Endothelial cell (in vitro differentiated cells): ENCODE results near the gene DGKB. TPM values are rescaled to one million over a fixed set of nuclear protein-coding genes. Genes with fewer than 3 reads are reported as not detected.

Experiments
- DNase-seq: peaks from one replicate; pipeline ENCODE4 v3.0.0; 2021; ENCODE audit warnings: low spot score
- H3K27ac Mint-ChIP-seq: one replicate; pipeline ENCODE4 v1.8.0; 2021; ENCODE audit warnings: mixed read lengths, inconsistent platforms; ENCODE audit not compliant: unreplicated experiment
- H3K27me3 Mint-ChIP-seq: one replicate; pipeline ENCODE4 v1.8.0; 2021; ENCODE audit warnings: mild to moderate bottlenecking, moderate library complexity, mixed read lengths, inconsistent platforms; ENCODE audit not compliant: unreplicated experiment
- H3K36me3 Mint-ChIP-seq: one replicate; pipeline ENCODE4 v1.8.0; 2021; ENCODE audit warnings: mild to moderate bottlenecking, low read depth, mixed read lengths, inconsistent platforms; ENCODE audit not compliant: unreplicated experiment
- H3K4me1 Mint-ChIP-seq: one replicate; pipeline ENCODE4 v1.8.0; 2021; ENCODE audit warnings: mild to moderate bottlenecking, mixed read lengths, inconsistent platforms; ENCODE audit not compliant: unreplicated experiment
- H3K4me3 Mint-ChIP-seq: one replicate; pipeline ENCODE4 v1.8.0; 2021; ENCODE audit warnings: mild to moderate bottlenecking, mixed read lengths, inconsistent platforms; ENCODE audit not compliant: unreplicated experiment
- H3K9me3 Mint-ChIP-seq: one replicate; pipeline ENCODE4 v1.8.0; 2021; ENCODE audit warnings: mixed read lengths, inconsistent platforms; ENCODE audit not compliant: unreplicated experiment
- total RNA-seq: library from RNA; stranded (reverse); fragmentation: NEBNext Ultra II Directional; extraction: Animal tissue kit (Norgen Biotek cat#: 25700); gene quantifications from one replicate; pipeline ENCODE4 v1.2.1, GENCODE V29; 2021; ENCODE audit not compliant: unreplicated experiment
- TF ChIP-seq, protein P1 (sequence below): fragments of 200-600 bp; sonication (generic); IDR thresholded peaks from one replicate; pipeline ENCODE4 v1.5.0; 2021; ENCODE audit warnings: antibody characterized with exemption; ENCODE audit not compliant: unreplicated experiment

Gene DGKB
- total RNA-seq, 1 donor from 2014 or later = 0.46 TPM

DNA sequence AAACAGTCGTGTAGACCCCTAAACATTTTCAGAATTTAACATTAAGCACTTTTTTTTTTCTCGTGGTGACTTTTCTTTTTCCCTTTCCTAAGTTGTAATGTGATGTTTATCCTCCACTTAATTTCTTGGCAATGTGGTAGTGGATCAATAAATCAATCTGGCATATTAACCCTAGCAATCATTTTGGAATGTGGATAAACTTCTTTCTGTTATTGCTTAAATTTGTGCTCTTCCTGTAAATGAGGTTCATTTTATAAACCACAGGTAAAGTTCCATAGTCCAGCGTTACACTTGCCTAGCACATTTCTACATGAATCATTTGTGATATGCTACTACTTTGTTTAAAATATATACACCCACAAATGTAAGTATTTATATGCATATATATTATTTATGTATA lies 665.7 kb downstream of the DGKB start:
- Mint-ChIP-seq H3K27ac (no peak overlapping the region), H3K4me3 (no peak overlapping the region), H3K36me3 (no peaks in the 10 kb centered on the region), H3K27me3 (no peaks in the 10 kb centered on the region), H3K9me3 (no peaks in the 10 kb centered on the region), H3K4me1 (peaks cover 8% of the 10 kb centered on the region)
- DNase-seq = no peak
- TF ChIP-seq, protein P1, sequence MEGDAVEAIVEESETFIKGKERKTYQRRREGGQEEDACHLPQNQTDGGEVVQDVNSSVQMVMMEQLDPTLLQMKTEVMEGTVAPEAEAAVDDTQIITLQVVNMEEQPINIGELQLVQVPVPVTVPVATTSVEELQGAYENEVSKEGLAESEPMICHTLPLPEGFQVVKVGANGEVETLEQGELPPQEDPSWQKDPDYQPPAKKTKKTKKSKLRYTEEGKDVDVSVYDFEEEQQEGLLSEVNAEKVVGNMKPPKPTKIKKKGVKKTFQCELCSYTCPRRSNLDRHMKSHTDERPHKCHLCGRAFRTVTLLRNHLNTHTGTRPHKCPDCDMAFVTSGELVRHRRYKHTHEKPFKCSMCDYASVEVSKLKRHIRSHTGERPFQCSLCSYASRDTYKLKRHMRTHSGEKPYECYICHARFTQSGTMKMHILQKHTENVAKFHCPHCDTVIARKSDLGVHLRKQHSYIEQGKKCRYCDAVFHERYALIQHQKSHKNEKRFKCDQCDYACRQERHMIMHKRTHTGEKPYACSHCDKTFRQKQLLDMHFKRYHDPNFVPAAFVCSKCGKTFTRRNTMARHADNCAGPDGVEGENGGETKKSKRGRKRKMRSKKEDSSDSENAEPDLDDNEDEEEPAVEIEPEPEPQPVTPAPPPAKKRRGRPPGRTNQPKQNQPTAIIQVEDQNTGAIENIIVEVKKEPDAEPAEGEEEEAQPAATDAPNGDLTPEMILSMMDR = no peak

DNA sequence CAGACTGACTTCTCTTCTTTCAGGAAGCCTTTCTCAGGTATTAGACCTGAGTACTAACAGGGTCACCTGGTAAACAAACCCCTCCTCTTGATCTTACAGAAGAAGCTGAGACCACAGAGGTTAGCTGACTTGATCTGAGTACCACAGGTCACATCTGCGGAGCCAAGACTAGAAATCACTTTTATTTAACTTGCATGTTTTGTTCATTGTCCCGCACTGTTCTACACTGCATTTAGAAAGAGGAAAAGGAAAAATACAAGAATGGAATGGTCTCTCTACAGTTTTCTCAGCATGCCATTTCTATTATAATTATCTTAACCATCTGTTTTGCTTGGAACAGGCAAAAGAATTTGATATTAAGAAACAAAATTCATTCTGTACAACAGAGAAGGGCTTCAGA lies 667.5 kb downstream of the DGKB start:
- DNase-seq = no peak
- H3K36me3 Mint-ChIP-seq = no peaks in the 10 kb centered on the region
- no peaks in the 10 kb centered on the region for H3K27me3 Mint-ChIP-seq
- TF ChIP-seq, protein P1 = no peak
- no peak overlapping the region for H3K27ac Mint-ChIP-seq
- H3K4me1 Mint-ChIP-seq = peaks cover 8% of the 10 kb centered on the region
- H3K9me3 Mint-ChIP-seq = no peaks in the 10 kb centered on the region
- H3K4me3 Mint-ChIP-seq = no peak overlapping the region

DNA sequence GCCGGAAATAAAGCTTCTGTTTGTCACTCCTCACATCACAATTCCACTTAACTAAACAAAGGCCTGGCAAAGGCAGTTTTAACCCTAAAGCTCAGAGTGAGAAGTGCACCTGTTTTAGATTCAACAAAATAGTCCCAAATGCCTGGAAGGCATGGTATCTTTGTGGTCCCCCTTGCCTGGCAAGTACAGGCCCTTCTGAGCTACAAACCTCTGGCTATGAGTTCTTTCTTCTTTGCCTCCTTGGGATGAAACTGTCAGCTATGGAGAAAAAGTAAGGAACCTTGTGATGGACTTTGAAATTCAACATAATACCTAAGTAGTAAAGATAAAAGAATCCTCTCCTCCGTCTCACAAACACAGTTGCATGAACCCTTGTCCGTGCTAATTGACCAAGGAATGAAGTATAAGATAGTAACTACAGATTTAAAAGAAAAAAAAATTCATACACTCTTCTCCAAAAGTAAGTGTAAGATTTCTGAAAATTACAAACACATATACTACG lies 668.6 kb downstream of the DGKB start:
- H3K9me3 Mint-ChIP-seq = no peaks in the 10 kb centered on the region
- H3K27me3 Mint-ChIP-seq = no peaks in the 10 kb centered on the region
- TF ChIP-seq, protein P1 = no peak
- H3K4me3 Mint-ChIP-seq = no peak overlapping the region
- H3K27ac Mint-ChIP-seq = no peak overlapping the region
- peaks cover 8% of the 10 kb centered on the region for H3K4me1 Mint-ChIP-seq
- DNase-seq = no peak
- H3K36me3 Mint-ChIP-seq = no peaks in the 10 kb centered on the region

DNA sequence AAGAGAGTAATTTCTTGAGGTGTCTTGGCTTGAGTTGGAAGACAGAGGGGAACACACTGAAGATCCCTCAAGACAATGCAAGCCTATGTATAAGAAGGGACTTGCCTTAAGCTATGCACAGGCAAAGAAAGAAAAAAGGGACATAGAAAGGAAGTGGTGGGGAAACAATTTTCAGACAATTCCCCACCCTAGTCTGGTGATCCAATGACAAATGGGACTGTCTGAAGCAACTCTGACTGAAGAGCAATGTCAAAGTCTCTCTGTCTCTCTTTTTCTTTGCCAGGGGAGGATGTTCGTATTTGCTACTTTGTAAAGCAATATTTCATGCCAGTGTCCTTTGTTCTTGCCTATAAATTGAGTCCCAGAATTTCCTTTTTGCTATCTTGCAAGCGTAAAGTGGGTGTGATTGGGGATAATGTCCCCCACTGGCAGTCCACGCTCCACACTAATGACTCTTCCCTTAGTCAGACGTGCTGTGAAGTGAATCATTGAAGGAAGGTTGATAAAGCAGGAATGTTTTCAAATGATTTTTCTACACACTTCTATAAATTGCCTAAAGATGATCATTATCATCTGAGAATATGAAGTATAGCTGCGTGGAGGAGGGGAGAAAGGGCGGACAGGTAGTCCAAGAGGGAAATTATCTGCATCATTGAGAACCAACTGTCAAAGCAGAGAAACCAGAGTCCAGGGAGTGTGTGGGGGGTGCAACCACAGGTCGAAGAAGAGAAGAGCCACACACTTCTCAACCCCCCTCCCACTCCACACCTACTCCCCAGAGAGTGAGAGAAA lies 669.3 kb downstream of the DGKB start:
- H3K27ac Mint-ChIP-seq = no peak overlapping the region

DNA sequence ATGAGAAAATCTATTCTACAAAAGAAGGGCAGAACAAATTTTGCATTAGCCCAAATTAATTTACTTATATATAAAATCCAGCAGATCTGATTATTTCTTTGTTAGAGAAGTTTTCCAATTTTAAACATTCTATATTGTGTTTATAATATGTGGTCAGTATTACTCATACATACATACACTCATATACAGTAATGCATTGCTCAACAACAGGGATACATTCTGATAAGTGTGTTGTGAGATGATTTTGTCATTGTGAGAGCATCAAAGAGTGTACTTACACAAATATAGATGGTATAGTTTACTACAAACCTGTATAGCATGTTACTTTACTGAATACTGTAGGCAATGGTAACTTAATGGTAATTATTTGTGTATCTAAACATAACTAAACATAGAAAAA lies 673.5 kb downstream of the DGKB start:
- Mint-ChIP-seq H3K36me3 (no peaks in the 10 kb centered on the region), H3K4me1 (no peaks in the 10 kb centered on the region), H3K27me3 (no peaks in the 10 kb centered on the region), H3K9me3 (no peaks in the 10 kb centered on the region), H3K4me3 (no peak overlapping the region), H3K27ac (no peak overlapping the region)
- TF ChIP-seq, protein P1 = no peak
- no peak for DNase-seq

More for the DNA sequence above, 669.3 kb downstream of the DGKB start:
- DNase-seq = no peak
- H3K4me1 Mint-ChIP-seq = peaks cover 8% of the 10 kb centered on the region
- H3K36me3 Mint-ChIP-seq = no peaks in the 10 kb centered on the region
- H3K9me3 Mint-ChIP-seq = no peaks in the 10 kb centered on the region
- TF ChIP-seq, protein P1 = no peak
- no peak overlapping the region for H3K4me3 Mint-ChIP-seq
- H3K27me3 Mint-ChIP-seq = no peaks in the 10 kb centered on the region
